HG03108 (cell line): ENCODE data around the gene IDH1.
"Not testable (repeated sequence)": the region's sequence is repeated elsewhere in the genome, so short reads cannot be mapped to it uniquely, and the experiment has no call there.

Experiments used
- ATAC-seq: cut with Tn5 transposase; IDR thresholded peaks from one replicate; pipeline ENCODE4 v1.9.1; 2021; ENCODE audit warnings: moderate library complexity; ENCODE audit not compliant: unreplicated experiment

IDH1 gene

GRCh38 chr2:208254871-208255556 is at the start of gene IDH1:
TSS of gene IDH1 (minus strand) at chr2:208255071. CDS start at chr2:208251551, 3,520 bp downstream.
- ATAC-seq = peak; percentile 61

DNA sequence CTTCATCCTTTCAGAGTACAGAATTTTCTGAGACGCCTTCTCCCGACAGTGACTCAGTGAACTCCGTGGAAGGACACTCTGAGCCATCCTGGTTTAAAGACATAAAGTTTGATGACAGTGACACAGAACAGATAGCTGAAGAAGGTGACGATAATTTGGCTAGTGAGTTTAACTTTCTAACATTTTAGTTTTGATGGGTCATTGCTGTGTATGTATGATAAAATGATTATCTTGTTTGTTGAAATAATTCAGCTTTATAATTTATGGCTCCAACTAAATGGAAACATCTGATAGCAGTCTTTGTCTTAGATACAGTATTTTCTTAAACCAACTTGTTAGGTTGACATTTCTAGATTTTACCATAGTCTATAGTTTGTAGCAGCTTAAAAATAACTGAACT is 49.3 kb upstream of the IDH1 start:
- ATAC-seq = no peak

DNA sequence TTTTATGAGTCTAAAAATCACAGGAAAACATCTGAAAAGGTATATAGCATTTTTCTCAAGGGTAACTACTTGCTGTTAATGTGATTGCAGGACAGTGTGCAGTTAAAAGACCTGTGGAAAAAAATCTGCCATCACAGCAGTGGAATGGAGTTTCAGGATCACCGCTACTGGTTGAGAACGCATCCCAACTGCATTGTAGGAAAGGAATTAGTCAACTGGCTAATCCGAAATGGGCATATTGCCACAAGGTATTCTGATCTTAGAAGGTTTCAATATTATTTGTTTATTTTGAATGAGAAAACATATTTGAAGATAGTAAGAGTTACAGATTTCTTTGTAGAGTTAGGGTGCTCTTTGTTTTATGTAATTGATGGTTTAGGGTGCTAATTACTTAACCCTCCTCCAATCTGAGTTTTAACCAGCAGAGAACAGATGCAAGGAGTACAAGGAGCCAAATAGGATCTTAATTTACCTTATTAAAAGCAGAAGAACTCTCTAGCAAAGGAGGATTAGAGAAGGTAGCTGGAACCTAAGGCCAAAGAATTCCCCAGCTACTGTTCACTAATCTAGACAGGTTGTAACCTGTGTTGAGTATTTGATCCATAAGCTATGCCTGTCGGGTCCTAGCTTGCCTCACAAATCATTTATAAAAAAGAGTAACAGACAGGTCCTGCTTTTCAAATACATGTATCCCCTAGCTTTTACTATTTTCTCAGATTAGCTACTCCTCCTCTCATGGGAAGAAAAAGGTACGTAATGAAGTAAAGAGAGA is 46.2 kb upstream of the IDH1 start:
- no peak for ATAC-seq

- ATAC-seq = no peak
These were observed 43.1 kb upstream of the IDH1 start for GRCh38 chr2:208297961-208298360.

DNA sequence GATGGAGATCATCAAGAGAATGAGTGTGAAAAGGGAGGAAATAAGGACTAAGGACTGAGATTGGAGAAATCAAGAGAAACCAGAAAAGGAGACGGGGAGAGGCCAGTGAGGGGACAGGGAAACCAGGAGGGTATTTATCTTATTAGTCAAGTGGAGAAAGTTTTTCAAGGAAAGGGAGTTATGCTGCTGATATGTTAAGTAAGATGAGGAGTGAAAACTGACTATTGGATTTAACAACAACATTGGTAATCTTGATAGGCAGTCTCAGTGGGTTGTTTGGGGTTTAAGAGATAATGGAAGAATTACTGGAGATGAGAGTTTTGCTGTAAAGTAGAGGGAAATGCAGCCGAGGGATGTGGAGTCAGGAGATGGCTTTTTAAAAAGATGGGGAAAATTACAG is 41.7 kb upstream of the IDH1 start:
- no peak for ATAC-seq

GRCh38 chr2:208295834-208296233 is 41.0 kb upstream of the IDH1 start:
- no peak for ATAC-seq

DNA sequence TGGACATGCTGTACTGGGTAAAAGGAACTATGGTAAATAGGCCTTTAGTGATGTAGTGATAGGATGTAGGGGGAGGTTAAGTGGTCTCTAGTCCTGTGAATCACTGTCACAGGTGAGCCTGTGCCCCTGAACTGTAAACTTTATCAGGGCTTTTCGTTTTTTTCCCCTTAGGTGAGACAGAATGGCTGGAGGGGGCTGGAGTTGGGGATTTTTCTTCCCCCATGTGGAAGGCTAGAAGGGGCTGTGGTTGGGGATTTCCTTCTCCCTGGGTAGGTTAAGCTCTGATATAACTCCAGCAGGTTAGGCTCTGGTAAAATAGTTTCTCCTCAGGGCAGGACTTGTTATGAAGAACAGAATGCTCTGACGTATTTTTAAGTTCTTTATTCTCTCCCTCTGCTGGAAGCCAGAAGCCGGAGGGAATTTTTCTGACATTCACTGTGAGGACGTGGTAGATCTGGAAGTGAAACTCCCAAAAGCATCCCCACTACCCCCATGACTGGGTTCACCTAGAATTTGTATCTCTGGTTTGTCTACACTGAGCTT is 39.7 kb upstream of the IDH1 start:
- peak; percentile 55 for ATAC-seq

DNA sequence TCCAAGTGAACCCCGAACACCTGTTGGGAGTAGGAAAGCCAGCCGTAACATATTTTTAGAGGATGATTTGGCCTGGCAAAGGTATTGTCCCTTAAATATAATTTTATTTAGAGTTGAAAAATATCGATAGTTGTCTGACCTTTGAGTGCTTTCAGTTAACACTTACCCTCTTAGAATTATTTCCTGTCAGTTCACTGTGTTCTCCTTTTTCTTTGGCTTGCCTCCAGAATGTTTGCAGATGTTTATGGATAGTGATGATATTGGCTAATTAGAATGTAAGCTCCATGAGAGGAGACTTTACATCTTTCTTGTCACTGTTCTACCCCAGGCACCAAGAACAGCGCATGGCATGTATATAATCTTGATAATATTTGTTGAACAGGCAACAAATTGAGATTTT is 31.0 kb upstream of the IDH1 start:
- ATAC-seq = no peak

DNA sequence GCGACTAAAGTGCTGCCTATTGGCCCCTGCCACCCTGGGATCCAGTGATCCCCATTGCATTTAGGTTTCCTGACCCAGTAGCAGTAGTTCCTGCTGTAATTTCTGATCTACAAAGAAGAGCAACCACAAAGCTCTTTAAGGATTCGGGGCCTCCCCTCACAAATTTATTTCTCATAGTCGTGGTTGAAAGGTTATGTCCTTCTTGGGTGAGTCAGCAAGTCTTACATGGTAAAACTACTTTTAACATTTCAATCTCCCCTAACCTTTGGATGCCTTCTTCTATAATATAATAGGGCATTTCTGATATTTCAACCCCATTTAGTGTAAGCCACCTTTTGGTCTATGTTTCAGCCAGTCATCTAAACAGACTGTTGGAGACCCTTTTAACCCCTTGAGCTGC is 26.1 kb upstream of the IDH1 start:
- ATAC-seq = peak; percentile 55

DNA sequence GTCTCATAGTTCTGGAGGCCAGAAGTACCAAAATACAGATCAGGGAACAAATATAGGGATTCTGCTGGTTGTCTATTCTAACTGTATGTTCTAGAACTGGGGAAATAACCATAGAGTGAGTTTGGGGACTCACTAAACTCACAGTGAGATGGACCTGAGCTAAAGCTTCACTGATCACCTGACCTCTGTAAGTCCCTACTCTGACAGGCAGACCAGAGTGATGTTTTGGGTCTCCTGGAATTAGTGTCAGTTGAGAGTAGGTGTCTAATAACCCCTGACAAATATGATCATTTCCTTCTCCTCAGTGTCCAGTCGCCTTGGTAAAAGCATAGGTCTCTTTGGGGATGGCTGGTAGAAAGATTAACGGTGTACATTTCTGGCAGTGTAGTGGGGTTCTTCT is 25.4 kb upstream of the IDH1 start:
- no peak for ATAC-seq

DNA sequence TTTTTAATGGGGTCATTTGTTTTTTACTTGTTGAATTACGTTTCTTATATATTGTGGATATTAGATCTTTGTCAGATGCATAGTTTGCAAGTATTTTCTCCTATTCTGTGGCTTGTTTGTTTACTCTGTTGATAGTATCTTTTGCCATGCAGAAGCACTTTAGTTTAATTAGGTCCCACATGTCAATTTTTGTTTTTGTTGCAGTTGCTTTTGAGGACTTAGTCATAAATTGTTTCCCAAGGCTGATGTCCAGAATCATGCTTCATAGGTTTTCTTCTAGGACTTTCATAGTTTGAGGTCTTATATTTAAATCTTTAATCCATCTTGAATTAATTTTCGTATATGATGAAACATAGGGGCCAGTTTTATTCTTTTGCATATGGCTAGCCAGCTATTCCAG is 24.4 kb upstream of the IDH1 start:
- no peak for ATAC-seq

GRCh38 chr2:208278549-208278948 is 23.7 kb upstream of the IDH1 start:
- ATAC-seq = no peak

DNA sequence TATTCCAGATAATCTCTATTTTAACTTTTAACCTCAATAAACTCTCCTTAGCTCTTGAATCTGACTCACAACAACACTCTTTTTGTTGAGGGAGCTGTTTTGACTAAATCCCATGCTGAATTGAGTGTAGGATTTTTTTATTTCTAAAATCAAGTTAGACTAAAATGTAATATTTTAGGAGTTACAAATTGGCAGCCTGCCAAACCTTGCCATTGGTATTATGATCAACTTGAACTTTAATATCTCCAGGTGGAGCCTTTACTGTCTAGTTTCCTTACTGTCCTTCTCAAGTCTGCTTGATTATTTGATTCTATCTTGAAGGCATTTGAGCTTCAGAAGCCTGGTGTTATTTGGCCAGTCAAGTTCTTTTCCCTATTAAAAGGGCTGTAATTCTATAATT is 19.9 kb upstream of the IDH1 start:
- ATAC-seq = no peak

- ATAC-seq = no peak
These were observed 14.2 kb upstream of the IDH1 start for GRCh38 chr2:208269091-208269490.

- ATAC-seq = no peak
These were observed 13.5 kb upstream of the IDH1 start for GRCh38 chr2:208268156-208268952.

DNA sequence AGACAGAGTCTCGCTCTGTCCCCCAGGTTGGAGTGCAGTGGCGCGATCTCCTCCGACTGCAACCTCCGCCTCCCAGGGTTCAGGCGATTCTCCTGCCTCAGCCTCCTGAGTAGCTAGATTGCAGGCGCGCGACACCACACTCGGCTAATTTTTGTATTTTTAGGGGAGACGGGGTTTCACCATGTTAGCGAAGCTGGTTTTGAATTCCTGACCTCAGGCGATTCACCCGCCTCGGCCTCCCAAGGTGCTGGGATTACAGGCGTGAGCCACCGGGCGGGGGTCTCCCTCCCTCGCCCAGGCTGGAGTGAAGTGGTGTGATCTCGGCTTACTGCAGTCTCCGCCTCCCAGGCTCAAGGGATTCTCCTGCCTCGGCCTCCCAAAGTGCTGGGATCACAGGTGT is 12.7 kb upstream of the IDH1 start:
- ATAC-seq = not testable (repeated sequence)

DNA sequence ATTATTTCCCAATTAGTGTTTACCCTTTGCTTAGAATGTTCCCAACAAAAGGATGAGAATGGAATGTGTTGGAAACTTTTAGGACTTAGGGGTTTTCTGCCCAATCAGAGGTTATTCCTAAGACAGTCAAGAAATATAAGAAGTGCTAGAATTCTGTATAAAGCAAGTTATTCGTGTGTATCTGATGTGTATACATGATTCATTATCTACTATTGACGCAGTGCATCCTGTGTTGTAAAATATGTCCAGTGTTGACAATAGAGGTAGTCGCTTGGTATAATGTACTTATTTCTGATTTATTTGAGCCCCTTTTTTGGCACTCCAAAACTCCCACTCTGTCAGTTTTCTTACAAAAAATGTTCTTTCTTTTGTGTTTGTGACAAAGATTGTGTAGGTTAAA is 12.1 kb upstream of the IDH1 start:
- ATAC-seq = no peak

- no peak for ATAC-seq
These were observed 11.7 kb upstream of the IDH1 start for GRCh38 chr2:208266553-208266893.

- peak; percentile 82 for ATAC-seq
These were observed 11.1 kb upstream of the IDH1 start, which contains the start of gene PIKFYVE for GRCh38 chr2:208265801-208266552. TSS of gene PIKFYVE (plus strand) at chr2:208266255. CDS start at chr2:208271520, 5,265 bp downstream.

GRCh38 chr2:208265371-208265800 is 10.5 kb upstream of the IDH1 start:
- peak; percentile 37 for ATAC-seq
